ENCODE data around the gene FHAD1. TPM values are rescaled to one million over a fixed set of nuclear protein-coding genes. Genes with fewer than 3 reads are reported as not detected.

Gene FHAD1
- total and polyA plus RNA-seq, 2 donors (not counting 3 experiments of a cell fraction or from before 2014, with no cell fraction given), result 0.04 to 0.69 TPM

- no peaks in the 10 kb centered on the region for H3K27me3 ChIP-seq (ENCODE audit: control insufficient read depth in 2 of 2, insufficient read depth in 2 of 2, low read length in 2 of 2)
- no peak for FAIRE-seq
- H3K9me3 ChIP-seq (replicated peaks; ENCODE audit: control insufficient read depth, insufficient read depth, low read length), result peaks cover 2% of the 10 kb centered on the region
- no peak for TF ChIP-seq GATA2 (IDR thresholded peaks at IDR 0.05; ENCODE audit: insufficient read depth, insufficient read length, low read depth, low read length)
- TF ChIP-seq EZH2 (IDR thresholded peaks at IDR 0.05; ENCODE audit: borderline replicate concordance, low read depth, low read length, severe bottlenecking), result no peak
- no peak for TF ChIP-seq POLR2AphosphoS5 (IDR thresholded peaks at IDR 0.05; ENCODE audit: insufficient read depth, low read depth, low read length)
- TF ChIP-seq, protein P1, sequence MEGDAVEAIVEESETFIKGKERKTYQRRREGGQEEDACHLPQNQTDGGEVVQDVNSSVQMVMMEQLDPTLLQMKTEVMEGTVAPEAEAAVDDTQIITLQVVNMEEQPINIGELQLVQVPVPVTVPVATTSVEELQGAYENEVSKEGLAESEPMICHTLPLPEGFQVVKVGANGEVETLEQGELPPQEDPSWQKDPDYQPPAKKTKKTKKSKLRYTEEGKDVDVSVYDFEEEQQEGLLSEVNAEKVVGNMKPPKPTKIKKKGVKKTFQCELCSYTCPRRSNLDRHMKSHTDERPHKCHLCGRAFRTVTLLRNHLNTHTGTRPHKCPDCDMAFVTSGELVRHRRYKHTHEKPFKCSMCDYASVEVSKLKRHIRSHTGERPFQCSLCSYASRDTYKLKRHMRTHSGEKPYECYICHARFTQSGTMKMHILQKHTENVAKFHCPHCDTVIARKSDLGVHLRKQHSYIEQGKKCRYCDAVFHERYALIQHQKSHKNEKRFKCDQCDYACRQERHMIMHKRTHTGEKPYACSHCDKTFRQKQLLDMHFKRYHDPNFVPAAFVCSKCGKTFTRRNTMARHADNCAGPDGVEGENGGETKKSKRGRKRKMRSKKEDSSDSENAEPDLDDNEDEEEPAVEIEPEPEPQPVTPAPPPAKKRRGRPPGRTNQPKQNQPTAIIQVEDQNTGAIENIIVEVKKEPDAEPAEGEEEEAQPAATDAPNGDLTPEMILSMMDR (IDR thresholded peaks at IDR 0.05; ENCODE audit: extremely low read depth in 1 of 2, insufficient read depth in 1 of 2, low read depth in 1 of 2, low read length in 2 of 2), result no peak
- no peak for TF ChIP-seq JUN (IDR thresholded peaks at IDR 0.05; ENCODE audit: borderline replicate concordance, insufficient read depth, insufficient read length, low read depth)
- no peak for DNase-seq (ENCODE audit: low read depth, low spot score)
- no peaks in the 10 kb centered on the region for H4K20me1 ChIP-seq (replicated peaks; ENCODE audit: control insufficient read depth, extremely low read depth, insufficient read depth, low read length)
- ChIA-PET CTCF (no interaction called here), POLR2A (no interaction called here)
- intact Hi-C loops (cut with micrococcal nuclease), result no loop called here
- H3K4me3 ChIP-seq (replicated peaks in 1 of 3; ENCODE audit: insufficient read depth in 1 of 3, low read depth in 1 of 3, low read length in 3 of 3), result no peak overlapping the region
- H3K4me2 ChIP-seq (ENCODE audit: insufficient read depth, low read length), result no peak overlapping the region
- BruUV-seq (replicated peaks), result no TSS peak
- no peak overlapping the region for H3K9ac ChIP-seq (replicated peaks; ENCODE audit: extremely low read depth, insufficient read depth, low read length)
- dilution Hi-C loops (cut with MboI; ENCODE audit: extremely low pct_ligation_motif_present, low sequenced_read_pairs), result no loop called here
- no peak overlapping the region for H2AFZ ChIP-seq (ENCODE audit: low read depth, low read length)
- H3K27ac ChIP-seq (ENCODE audit: insufficient read depth, low read depth, low read length), result no peak overlapping the region
- H3K9me1 ChIP-seq (replicated peaks; ENCODE audit: control insufficient read depth, extremely low read depth, insufficient read depth, low read length), result no peaks in the 10 kb centered on the region
- no peaks in the 10 kb centered on the region for H3K4me1 ChIP-seq (ENCODE audit: control insufficient read depth, extremely low read depth, insufficient read depth, low read length)
- H3K79me2 ChIP-seq (ENCODE audit: control insufficient read depth, insufficient read depth, low read length), result no peaks in the 10 kb centered on the region
- no peaks in the 10 kb centered on the region for H3K36me3 ChIP-seq (ENCODE audit: control insufficient read depth in 2 of 2, extremely low read depth in 1 of 2, insufficient read depth in 2 of 2, low read length in 2 of 2)
Measured at GRCh38 chr1:15397236-15397635, 150.2 kb downstream of the FHAD1 start.

- peaks cover 2% of the 10 kb centered on the region for H3K9me3 ChIP-seq (replicated peaks; ENCODE audit: control insufficient read depth, insufficient read depth, low read length)
- intact Hi-C loops (cut with micrococcal nuclease) (no loop called here), dilution Hi-C loops (cut with MboI; ENCODE audit: extremely low pct_ligation_motif_present, low sequenced_read_pairs) (no loop called here)
- H3K4me3 ChIP-seq (replicated peaks in 1 of 3; ENCODE audit: insufficient read depth in 1 of 3, low read depth in 1 of 3, low read length in 3 of 3), result no peak overlapping the region
- H3K4me2 ChIP-seq (ENCODE audit: insufficient read depth, low read length), result no peak overlapping the region
- no peaks in the 10 kb centered on the region for H3K36me3 ChIP-seq (ENCODE audit: control insufficient read depth in 2 of 2, extremely low read depth in 1 of 2, insufficient read depth in 2 of 2, low read length in 2 of 2)
- H3K9me1 ChIP-seq (replicated peaks; ENCODE audit: control insufficient read depth, extremely low read depth, insufficient read depth, low read length), result no peaks in the 10 kb centered on the region
- FAIRE-seq (no peak), DNase-seq (ENCODE audit: low read depth, low spot score) (no peak)
- no peak overlapping the region for H3K9ac ChIP-seq (replicated peaks; ENCODE audit: extremely low read depth, insufficient read depth, low read length)
- H3K4me1 ChIP-seq (ENCODE audit: control insufficient read depth, extremely low read depth, insufficient read depth, low read length), result no peaks in the 10 kb centered on the region
- no peak for TF ChIP-seq MYC (IDR thresholded peaks at IDR 0.05; ENCODE audit: low read depth, low read length)
- no peaks in the 10 kb centered on the region for H3K79me2 ChIP-seq (ENCODE audit: control insufficient read depth, insufficient read depth, low read length)
- no peak overlapping the region for H3K27ac ChIP-seq (ENCODE audit: insufficient read depth, low read depth, low read length)
- no TSS peak for BruUV-seq (replicated peaks)
- H4K20me1 ChIP-seq (replicated peaks; ENCODE audit: control insufficient read depth, extremely low read depth, insufficient read depth, low read length), result no peaks in the 10 kb centered on the region
- no peak overlapping the region for H2AFZ ChIP-seq (ENCODE audit: low read depth, low read length)
- POLR2A ChIA-PET, result no interaction called here
- no peaks in the 10 kb centered on the region for H3K27me3 ChIP-seq (ENCODE audit: control insufficient read depth in 2 of 2, insufficient read depth in 2 of 2, low read length in 2 of 2)
- CTCF ChIA-PET, result interaction anchor here (1.2 kb wide), 1 partner anchor 13 kb away, joined by 4 read pairs; no protein-coding TSS in a partner anchor
Measured at GRCh38 chr1:15399710-15400109, 152.7 kb downstream of the FHAD1 start.

Data from endothelial cell of umbilical vein (primary cell).